OCI-LY1 (cell line): ENCODE measurements around the gene NUDCD3.

Source experiments
- H2AFZ ChIP-seq: fragments of 200-600 bp; sonication (generic), shearing (Covaris generic); 2 replicates; pipeline ENCODE4 v1.6.0; 2014; ENCODE audit warnings: antibody characterized with exemption, mild to moderate bottlenecking, low read length
- H3F3A ChIP-seq: fragments of 200-600 bp; sonication (generic), shearing (Covaris generic); 2 replicates; pipeline ENCODE4 v1.6.0; 2014; ENCODE audit warnings: mild to moderate bottlenecking, antibody characterized with exemption, low read length, moderate library complexity; ENCODE audit not compliant: insufficient read depth
- H3K27ac ChIP-seq: fragments of 200-600 bp; sonication (generic); 2 replicates; pipeline ENCODE4 v1.5.1; 2014; ENCODE audit warnings: low read length, mixed run types, mild to moderate bottlenecking, low read depth; ENCODE audit not compliant: poor library complexity, severe bottlenecking
- H3K27me3 ChIP-seq: fragments of 200-600 bp; sonication (generic); 2 replicates; pipeline ENCODE4 v1.6.0; 2014; ENCODE audit warnings: antibody characterized with exemption, mild to moderate bottlenecking, low read length, moderate library complexity; ENCODE audit not compliant: insufficient read depth
- H3K36me3 ChIP-seq: fragments of 200-600 bp; sonication (generic); 2 replicates; pipeline ENCODE4 v1.6.1; 2014; ENCODE audit warnings: mild to moderate bottlenecking, antibody characterized with exemption, low read length, moderate library complexity, mixed read lengths; ENCODE audit not compliant: insufficient read depth
- H3K4me1 ChIP-seq: fragments of 200-600 bp; sonication (generic); 2 replicates; pipeline ENCODE4 v1.5.1; 2014; ENCODE audit warnings: mild to moderate bottlenecking, low read length, moderate library complexity; ENCODE audit not compliant: insufficient read depth, severe bottlenecking
- H3K4me2 ChIP-seq: fragments of 200-600 bp; sonication (generic), shearing (Covaris generic); 2 replicates; pipeline ENCODE4 v1.6.1; 2014; ENCODE audit warnings: low read length
- H3K4me3 ChIP-seq: fragments of 200-600 bp; sonication (generic); 2 replicates; pipeline ENCODE4 v1.5.1; 2014; ENCODE audit warnings: low read length, low read depth, mild to moderate bottlenecking, mixed read lengths; ENCODE audit not compliant: poor library complexity, severe bottlenecking
- H3K79me2 ChIP-seq: fragments of 200-600 bp; shearing (Covaris generic); 2 replicates; pipeline ENCODE4 v1.6.1; 2016; ENCODE audit warnings: mixed run types, low read length, mixed read lengths; ENCODE audit not compliant: insufficient read depth
- H3K9ac ChIP-seq: fragments of 200-600 bp; sonication (generic), shearing (Covaris generic); 2 replicates; pipeline ENCODE4 v1.6.1; 2014; ENCODE audit warnings: mild to moderate bottlenecking, low read length, mixed read lengths
- H3K9me2 ChIP-seq: fragments of 200-600 bp; sonication (generic), shearing (Covaris generic); 2 replicates; pipeline ENCODE4 v1.6.1; 2014; ENCODE audit warnings: low read depth, mild to moderate bottlenecking, low read length, mixed read lengths
- H3K9me3 ChIP-seq: fragments of 200-600 bp; shearing (Covaris generic); 2 replicates; pipeline ENCODE4 v1.6.1; 2014; ENCODE audit warnings: low read length, mixed read lengths
- H4K20me1 ChIP-seq: fragments of 200-600 bp; sonication (generic), shearing (Covaris generic); 2 replicates; pipeline ENCODE4 v1.6.0; 2016; ENCODE audit warnings: mild to moderate bottlenecking, low read length; ENCODE audit not compliant: insufficient read depth
- CTCF ChIP-seq: fragments of 200-600 bp; sonication (generic), shearing (Covaris generic); IDR thresholded peaks from 2 replicates; pipeline ENCODE4 v1.5.1; 2017; ENCODE audit warnings: mild to moderate bottlenecking, antibody characterized with exemption, low read length, moderate library complexity, mixed read lengths
- EZH2 ChIP-seq: fragments of 200-600 bp; sonication (generic), shearing (Covaris generic); IDR thresholded peaks from 2 replicates; pipeline ENCODE4 v1.8.0; 2017; ENCODE audit warnings: borderline replicate concordance, mixed run types, mild to moderate bottlenecking, antibody characterized with exemption, low read length, moderate library complexity, mixed read lengths

Gene NUDCD3

GRCh38 chr7:44473295-44473694, 17.2 kb downstream of the NUDCD3 start:
- H3K9me2 ChIP-seq = no peaks in the 10 kb centered on the region
- no peak overlapping the region for H3K4me2 ChIP-seq
- peaks cover 12% of the 10 kb centered on the region for H3K4me1 ChIP-seq
- H3K4me3 ChIP-seq = no peak overlapping the region
- H3K27me3 ChIP-seq = no peaks in the 10 kb centered on the region
- no peaks in the 10 kb centered on the region for H4K20me1 ChIP-seq
- H3F3A ChIP-seq = no peaks in the 10 kb centered on the region
- TF ChIP-seq EZH2 (no peak), CTCF (no peak)
- peaks cover 31% of the 10 kb centered on the region for H3K79me2 ChIP-seq
- peaks cover 74% of the 10 kb centered on the region for H3K36me3 ChIP-seq
- no peak overlapping the region for H3K9ac ChIP-seq
- H3K9me3 ChIP-seq = no peaks in the 10 kb centered on the region
- no peak overlapping the region for H2AFZ ChIP-seq
- H3K27ac ChIP-seq = no peak overlapping the region

DNA sequence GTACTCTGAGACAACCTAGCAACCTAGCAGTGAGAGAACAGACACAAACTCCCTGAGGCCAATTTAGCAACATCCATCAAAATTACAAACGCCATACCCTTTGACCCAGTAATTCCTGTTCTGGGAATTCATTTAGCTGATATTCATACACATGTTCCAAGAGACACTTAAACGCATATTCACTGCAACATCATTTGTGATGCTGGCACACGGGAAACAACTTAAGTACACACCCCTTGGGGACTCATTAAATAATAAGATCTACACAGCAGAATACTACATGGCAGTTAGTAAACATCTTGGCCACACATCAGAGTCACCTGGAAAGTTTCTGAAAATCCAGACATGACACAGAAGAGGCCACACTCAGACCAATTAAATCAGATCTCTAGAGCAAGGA, 17.6 kb downstream of the NUDCD3 start:
- Histone ChIP-seq H3K27ac (no peak overlapping the region), H3K4me1 (peaks cover 12% of the 10 kb centered on the region), H3K27me3 (no peaks in the 10 kb centered on the region), H2AFZ (no peak overlapping the region), H3K4me3 (no peak overlapping the region), H4K20me1 (no peaks in the 10 kb centered on the region), H3K9me3 (no peaks in the 10 kb centered on the region), H3F3A (no peaks in the 10 kb centered on the region), H3K9ac (no peak overlapping the region), H3K36me3 (peaks cover 76% of the 10 kb centered on the region), H3K79me2 (peaks cover 31% of the 10 kb centered on the region), H3K9me2 (no peaks in the 10 kb centered on the region), H3K4me2 (no peak overlapping the region)
- TF ChIP-seq EZH2 (no peak), CTCF (no peak)

- no peaks in the 10 kb centered on the region for H4K20me1 ChIP-seq
- H3F3A ChIP-seq = no peaks in the 10 kb centered on the region
- H3K27me3 ChIP-seq = no peaks in the 10 kb centered on the region
- peaks cover 82% of the 10 kb centered on the region for H3K36me3 ChIP-seq
- no peak for TF ChIP-seq CTCF
- no peak for TF ChIP-seq EZH2
- no peaks in the 10 kb centered on the region for H3K9me2 ChIP-seq
- no peak overlapping the region for H3K9ac ChIP-seq
- no peaks in the 10 kb centered on the region for H3K9me3 ChIP-seq
- H3K4me2 ChIP-seq = no peak overlapping the region
- H3K4me1 ChIP-seq = peaks cover 11% of the 10 kb centered on the region
- H2AFZ ChIP-seq = no peak overlapping the region
- no peak overlapping the region for H3K4me3 ChIP-seq
- H3K79me2 ChIP-seq = peaks cover 31% of the 10 kb centered on the region
- no peak overlapping the region for H3K27ac ChIP-seq
These were observed 18.6 kb downstream of the NUDCD3 start for GRCh38 chr7:44471850-44472249.
